ENCODE data around the gene PPIL1.

The PPIL1 gene

GRCh38 chr6:36874443-36875249 is at the start of gene PPIL1 (continued):
- TF ChIP-seq MEIS1 (CRISPR knock-in tag; IDR thresholded peaks at IDR 0.05; ENCODE audit: borderline replicate concordance) = no peak
- TF ChIP-seq GLI4 (tag by site-specific recombination; IDR thresholded peaks at IDR 0.05) = peak; percentile 76; the same call in 1 of the 2 replicates
- TF ChIP-seq ZNF585B (tag by site-specific recombination; IDR thresholded peaks at IDR 0.05) = no peak
- no peak for TF ChIP-seq ZFHX2 (tag by site-specific recombination; conservative IDR thresholded peaks at IDR 0.05)
- peak; percentile 57 for TF ChIP-seq ZIC2 (tag by site-specific recombination; IDR thresholded peaks at IDR 0.05)
- TF ChIP-seq SP3 (tag by site-specific recombination; IDR thresholded peaks at IDR 0.05) = peak; percentile 75
- TF ChIP-seq ZNF571 (tag by site-specific recombination; IDR thresholded peaks at IDR 0.05) = no peak
- TF ChIP-seq BCL11A (tag by site-specific recombination; IDR thresholded peaks at IDR 0.05; ENCODE audit: low read depth) = no peak
- peak; percentile 94 for TF ChIP-seq YY2 (tag by site-specific recombination; IDR thresholded peaks at IDR 0.05)
- no peak for TF ChIP-seq ZNF560 (tag by site-specific recombination; IDR thresholded peaks at IDR 0.05; ENCODE audit: borderline replicate concordance)
- no peak; the same call in 1 of the 2 replicates for TF ChIP-seq WT1 (tag by site-specific recombination; IDR thresholded peaks at IDR 0.05)
- peak; percentile 20; the same call in 1 of the 2 replicates for TF ChIP-seq ZNF513 (tag by site-specific recombination; IDR thresholded peaks at IDR 0.05)
- no peak for TF ChIP-seq ZNF354C (tag by site-specific recombination; IDR thresholded peaks at IDR 0.05; ENCODE audit: borderline replicate concordance, low read depth)
- TF ChIP-seq ZNF157 (tag by site-specific recombination; IDR thresholded peaks at IDR 0.05) = no peak
- TF ChIP-seq PRDM6 (tag by site-specific recombination; IDR thresholded peaks at IDR 0.05) = no peak
- peak; percentile 96 for TF ChIP-seq SP2 (tag by site-specific recombination; IDR thresholded peaks at IDR 0.05)
- peak; percentile 68 for TF ChIP-seq ZNF398 (tag by site-specific recombination; IDR thresholded peaks at IDR 0.05)
- TF ChIP-seq SALL2 (tag by site-specific recombination; IDR thresholded peaks at IDR 0.05; ENCODE audit: borderline replicate concordance) = no peak
- TF ChIP-seq ZSCAN23 (tag by site-specific recombination; IDR thresholded peaks at IDR 0.05) = no peak
- peak; percentile 95 for TF ChIP-seq ZBTB1 (tag by site-specific recombination; IDR thresholded peaks at IDR 0.05)
- no peak for TF ChIP-seq ZNF221 (tag by site-specific recombination; IDR thresholded peaks at IDR 0.05; ENCODE audit: borderline replicate concordance)
- no peak for TF ChIP-seq ZNF791 (tag by site-specific recombination; IDR thresholded peaks at IDR 0.05)
- no peak for TF ChIP-seq ZNF658 (tag by site-specific recombination; IDR thresholded peaks at IDR 0.05)
- TF ChIP-seq GLIS2 (tag by site-specific recombination; IDR thresholded peaks at IDR 0.05) = peak; percentile 95
- TF ChIP-seq AEBP2 (tag by site-specific recombination; IDR thresholded peaks at IDR 0.05; ENCODE audit: borderline replicate concordance) = no peak; the same call in 1 of the 2 replicates
- TF ChIP-seq KLF7 (tag by site-specific recombination; IDR thresholded peaks at IDR 0.05; ENCODE audit: borderline replicate concordance) = peak; percentile 87; the same call in 1 of the 2 replicates
- no peak for TF ChIP-seq ZNF548 (tag by site-specific recombination; IDR thresholded peaks at IDR 0.05)
- TF ChIP-seq ZBTB10 (tag by site-specific recombination; IDR thresholded peaks at IDR 0.05) = peak; percentile 79
- TF ChIP-seq ZNF391 (tag by site-specific recombination; IDR thresholded peaks at IDR 0.05; ENCODE audit: borderline replicate concordance, low read depth) = peak; percentile 43; the same call in 1 of the 2 replicates
- TF ChIP-seq ZNF580 (tag by site-specific recombination; IDR thresholded peaks at IDR 0.05) = peak; percentile 100
- peak; percentile 30; the same call in 1 of the 2 replicates for TF ChIP-seq ZNF768 (tag by site-specific recombination; IDR thresholded peaks at IDR 0.05)

Measured in HEK293 (cell line).